Brain microvascular endothelial cell (primary cell): ENCODE measurements around the gene ZC3H11A.
"Not testable (repeated sequence)": the region's sequence is repeated elsewhere in the genome, so short reads cannot be mapped to it uniquely, and the experiment has no call there.

Source experiments
- DNase-seq: peaks from one replicate; pipeline ENCODE4 v3.0.0-alpha.2; 2020
- H3K27ac ChIP-seq: fragments of 250-450 bp; sonication (Bioruptor Pico); 2 replicates; pipeline ENCODE4 v1.5.1; 2020; ENCODE audit warnings: mild to moderate bottlenecking, moderate library complexity
- H3K27me3 ChIP-seq: fragments of 250-450 bp; sonication (Bioruptor Pico); replicated peaks from 2 replicates; pipeline ENCODE4 v1.5.1; 2020; ENCODE audit warnings: mild to moderate bottlenecking
- H3K36me3 ChIP-seq: fragments of 250-450 bp; sonication (Bioruptor Pico); replicated peaks from 2 replicates; pipeline ENCODE4 v1.5.1; 2020; ENCODE audit warnings: mild to moderate bottlenecking
- H3K4me3 ChIP-seq: 2 replicates; pipeline ENCODE4 v1.5.1; 2011; ENCODE audit warnings: low read depth, mild to moderate bottlenecking, control low read depth, low read length, moderate library complexity
- CTCF ChIP-seq: IDR thresholded peaks from 2 replicates; pipeline ENCODE4 v1.5.1; 2011; ENCODE audit warnings: low read depth, mild to moderate bottlenecking, moderate library complexity, low read length, control low read depth, inconsistent platforms; ENCODE audit errors: missing control alignments
- in situ Hi-C: cut with HindIII; loops from 2 replicates; pipeline ENCODE4 v1.10.0; 2017; ENCODE audit warnings: low sequenced_read_pairs, low pct_ligation_motif_present

ZC3H11A gene

GRCh38 chr1:203795441-203796235 lies at the start of gene ZC3H11A, which contains the start of gene ZBED6:
Gene ZC3H11A, plus strand, starts transcription at chr1:203795623. Its CDS starts 21,448 bp downstream, at chr1:203817071.
Gene ZBED6, plus strand, starts transcription at chr1:203795623. Its CDS starts 1,900 bp downstream, at chr1:203797523.
- in situ Hi-C loops, result no loop called here
- H3K27me3 ChIP-seq, result no peaks in the 10 kb centered on the region

GRCh38 chr1:203746281-203746680 lies 49.1 kb upstream of the ZC3H11A start:
- TF ChIP-seq CTCF, result no peak
- in situ Hi-C loops, result no loop called here
- no peak overlapping the region for H3K4me3 ChIP-seq
- H3K36me3 ChIP-seq, result no peaks in the 10 kb centered on the region
- no peak overlapping the region for H3K27ac ChIP-seq
- H3K27me3 ChIP-seq, result no peaks in the 10 kb centered on the region
- no peak for DNase-seq

More at GRCh38 chr1:203795441-203796235, at the start of gene ZC3H11A, which contains the start of gene ZBED6:
- Histone ChIP-seq H3K36me3 (peaks cover 19% of the 10 kb centered on the region), H3K4me3 (peak within 1 kb of the TSS; percentile 90), H3K27ac (peak within 1 kb of the TSS; percentile 100)
- peak; percentile 98 for DNase-seq
- no peak for TF ChIP-seq CTCF

GRCh38 chr1:203751051-203751450 lies 44.4 kb upstream of the ZC3H11A start:
- in situ Hi-C loops, result no loop called here
- H3K27me3 ChIP-seq, result no peaks in the 10 kb centered on the region
- TF ChIP-seq CTCF, result no peak
- no peak overlapping the region for H3K27ac ChIP-seq
- no peaks in the 10 kb centered on the region for H3K36me3 ChIP-seq
- H3K4me3 ChIP-seq, result no peak overlapping the region
- peak; percentile 54 for DNase-seq

GRCh38 chr1:203751618-203752361 lies 43.6 kb upstream of the ZC3H11A start:
- H3K27ac ChIP-seq, DNase-seq, H3K36me3 ChIP-seq, H3K27me3 ChIP-seq, H3K4me3 ChIP-seq, in situ Hi-C loops: not testable (repeated sequence)

- no peak for TF ChIP-seq CTCF
- Histone ChIP-seq H3K4me3 (no peak overlapping the region), H3K36me3 (no peaks in the 10 kb centered on the region), H3K27me3 (no peaks in the 10 kb centered on the region), H3K27ac (no peak overlapping the region)
- DNase-seq, result no peak
- in situ Hi-C loops, result no loop called here
These were observed 41.0 kb upstream of the ZC3H11A start for GRCh38 chr1:203754455-203754864.

- H3K36me3 ChIP-seq, result no peaks in the 10 kb centered on the region
- no peak overlapping the region for H3K27ac ChIP-seq
- no peak overlapping the region for H3K4me3 ChIP-seq
- no peak for TF ChIP-seq CTCF
- H3K27me3 ChIP-seq, result no peaks in the 10 kb centered on the region
- in situ Hi-C loops, result no loop called here
- no peak for DNase-seq
These were observed 39.4 kb upstream of the ZC3H11A start for GRCh38 chr1:203756036-203756435.

GRCh38 chr1:203758749-203759148 lies 36.7 kb upstream of the ZC3H11A start:
- DNase-seq, H3K36me3 ChIP-seq, in situ Hi-C loops, H3K27me3 ChIP-seq, H3K4me3 ChIP-seq, H3K27ac ChIP-seq: not testable (repeated sequence)
